ENCODE measurements around the gene CTNNA1.
A peak's percentile ranks its signal among the peaks of the same experiment; 100 is the strongest.

CTNNA1 gene

DNA sequence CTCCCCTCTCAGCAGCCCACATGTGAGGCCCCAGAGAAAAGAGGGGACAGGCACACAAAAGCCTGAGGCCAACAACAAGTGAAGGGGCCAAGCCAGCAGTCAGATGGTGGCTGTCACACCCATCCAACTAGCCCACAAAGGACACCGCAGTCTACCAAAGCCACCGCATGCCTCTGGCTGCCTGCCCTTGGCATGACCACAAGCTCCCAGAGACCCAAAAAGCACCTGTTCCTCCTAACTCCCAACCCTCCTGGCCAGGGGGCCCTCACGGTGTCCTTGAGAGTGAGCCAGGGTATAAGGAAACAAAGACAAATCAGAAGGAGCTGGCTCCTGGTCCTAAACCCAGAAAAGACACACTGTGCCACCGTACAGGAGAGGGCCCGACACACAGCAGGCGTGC is 199.7 kb downstream of the CTNNA1 start:
- DNase-seq: no peak

DNA sequence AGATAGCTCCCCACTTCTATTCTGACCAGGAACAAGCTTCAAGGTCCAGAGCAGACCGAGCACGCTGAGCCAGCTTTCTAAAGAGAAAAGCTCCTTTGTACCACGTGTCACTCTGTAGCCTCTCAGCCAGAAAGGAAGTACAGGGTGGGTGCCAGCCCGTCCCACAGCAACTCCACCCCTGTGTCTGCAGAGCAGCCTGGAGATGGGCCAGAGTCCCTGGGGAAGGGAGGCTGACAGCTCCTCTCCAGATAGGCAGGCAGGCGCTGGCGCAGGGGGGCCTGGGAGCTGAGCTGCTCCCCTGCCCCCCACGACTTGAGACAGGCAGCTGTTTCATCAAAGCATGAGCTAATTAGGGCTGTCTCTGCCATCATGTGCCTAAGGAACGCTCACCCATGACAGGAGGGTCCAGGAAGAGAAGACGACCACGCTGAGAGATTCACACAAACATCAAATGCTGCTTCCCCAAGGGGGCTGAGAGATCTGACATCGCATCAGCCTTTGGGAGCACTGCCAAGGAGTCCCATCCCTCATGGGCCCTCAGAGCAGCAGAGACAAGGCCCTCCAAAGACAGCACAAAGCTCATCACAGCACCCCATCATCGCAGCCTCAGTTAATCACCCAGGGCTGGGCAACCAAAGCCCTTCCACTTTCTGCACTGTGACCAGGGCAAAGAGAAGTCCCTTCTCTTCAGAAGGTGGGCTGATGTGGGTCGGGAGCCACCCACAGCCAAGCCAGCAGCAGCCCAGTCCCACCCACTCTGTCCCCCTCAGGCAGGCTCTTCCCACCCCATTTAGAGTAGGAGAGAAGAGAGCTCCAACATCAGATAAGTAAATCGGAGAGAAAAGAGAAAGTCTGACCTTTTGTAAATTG is 200.4 kb downstream of the CTNNA1 start:
- DNase-seq: peak; percentile 33

DNA sequence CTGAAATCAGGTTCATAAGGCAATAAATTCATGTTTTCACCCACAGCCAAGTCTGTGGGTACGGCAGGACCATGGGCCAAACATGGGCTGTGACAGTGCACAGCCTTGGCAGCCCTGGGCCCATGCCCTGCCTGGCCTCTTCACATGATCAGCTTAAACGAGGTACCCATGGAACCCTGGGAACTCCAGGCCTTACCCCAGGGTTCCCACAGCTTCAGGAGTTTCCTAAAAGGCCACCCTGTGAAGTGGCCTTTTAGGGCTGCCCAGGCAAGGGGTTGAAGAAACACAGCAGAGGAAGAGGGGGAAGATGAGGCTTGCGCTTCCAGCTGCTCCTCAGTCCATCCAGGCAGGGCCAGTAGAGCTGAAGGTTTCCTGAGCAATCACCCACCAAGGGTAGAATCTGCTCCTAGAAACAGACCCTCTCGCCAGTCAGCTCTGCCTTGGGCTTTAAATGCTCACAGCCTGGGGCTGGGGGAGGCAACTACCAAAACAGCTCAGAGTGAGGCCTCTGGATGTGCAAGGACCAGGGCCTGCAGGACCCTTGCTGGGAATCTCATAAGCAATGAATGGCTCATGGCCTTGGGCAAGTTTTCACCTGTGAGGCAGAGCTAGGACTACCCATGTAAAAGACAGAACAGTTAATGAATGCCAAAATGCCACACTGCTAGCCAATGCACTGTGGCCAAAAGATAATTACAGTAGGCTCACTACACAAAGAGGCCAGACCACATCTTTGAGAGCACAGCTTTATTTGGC is 201.2 kb downstream of the CTNNA1 start:
- DNase-seq: no peak

DNA sequence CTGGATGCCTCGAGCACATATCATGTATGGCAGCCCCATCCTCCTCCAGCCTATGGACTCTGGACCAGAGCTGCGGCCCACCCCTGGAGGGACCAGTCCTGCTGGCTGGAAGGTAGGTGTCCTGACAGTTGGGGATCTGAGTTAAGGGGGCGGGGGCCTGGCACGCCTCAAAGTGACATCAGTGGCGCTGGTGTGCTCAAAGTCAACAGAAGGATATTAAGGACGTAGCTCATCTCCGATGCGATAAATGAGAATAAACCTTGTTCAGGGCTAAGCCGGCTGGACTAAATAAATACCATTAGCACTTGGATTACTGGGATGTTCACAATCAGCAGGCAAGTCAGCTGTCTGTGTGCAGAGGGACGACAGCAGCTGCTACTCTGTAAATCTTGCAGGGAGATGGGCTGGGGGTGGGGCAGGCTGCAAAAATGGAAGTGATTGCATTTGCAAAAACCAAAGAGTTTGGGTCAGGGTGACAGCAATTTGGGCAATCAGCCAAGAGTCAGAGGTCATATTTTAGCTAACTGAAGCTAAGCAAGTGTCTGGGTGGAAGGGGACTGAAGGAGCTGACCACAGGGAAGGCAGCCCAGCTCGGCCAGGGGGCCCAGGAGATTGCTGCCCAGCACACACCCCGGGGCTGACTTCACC is 201.9 kb downstream of the CTNNA1 start:
- no peak for DNase-seq

DNA sequence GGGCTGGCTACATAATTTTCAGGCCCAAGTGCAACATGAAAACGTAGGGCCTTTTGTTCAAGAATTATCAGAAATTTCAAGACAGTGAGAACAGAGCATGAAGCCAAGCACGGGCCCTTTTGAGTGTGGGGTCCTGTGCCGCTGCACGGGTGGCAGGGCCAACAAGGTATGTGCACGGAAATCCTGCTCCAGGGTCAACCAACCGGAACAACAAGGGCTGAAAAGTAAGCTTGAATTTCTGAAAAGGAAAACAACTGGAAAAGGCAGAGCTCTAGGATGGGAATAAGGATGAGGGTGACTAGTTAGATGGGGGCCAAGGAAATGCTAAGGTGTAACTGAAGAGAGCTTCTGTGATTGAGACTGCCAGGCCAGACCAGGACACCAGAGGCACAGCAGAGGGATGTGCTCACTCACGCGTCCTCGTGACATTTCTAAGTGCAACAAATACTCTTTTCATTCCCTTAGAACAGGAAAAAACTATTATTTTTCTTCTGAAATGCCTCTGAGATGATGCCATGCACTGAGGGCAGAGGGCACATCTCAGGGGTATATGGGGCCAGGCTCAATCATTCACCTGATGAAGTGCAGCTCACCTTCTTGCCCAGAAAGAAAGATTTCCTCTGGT is 202.6 kb downstream of the CTNNA1 start:
- DNase-seq: no peak

DNA sequence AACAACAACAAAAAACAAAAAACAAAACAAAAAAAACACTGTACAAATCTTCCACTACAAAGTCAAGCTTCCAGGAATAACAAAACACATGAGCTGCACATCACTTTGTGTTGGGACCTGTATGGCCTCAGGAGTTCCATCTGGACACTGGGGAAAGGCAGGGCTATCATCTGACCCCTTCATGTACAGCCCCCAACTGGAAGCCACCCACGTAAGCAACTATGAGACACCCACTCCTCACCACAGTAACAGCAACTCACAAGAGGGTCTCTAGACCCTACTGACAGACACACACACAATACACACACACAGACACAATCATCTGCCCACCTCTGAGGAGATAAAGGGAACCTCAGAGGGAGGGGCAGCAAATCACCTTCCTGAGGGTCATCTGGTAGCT is 203.6 kb downstream of the CTNNA1 start:
- no peak for DNase-seq

DNA sequence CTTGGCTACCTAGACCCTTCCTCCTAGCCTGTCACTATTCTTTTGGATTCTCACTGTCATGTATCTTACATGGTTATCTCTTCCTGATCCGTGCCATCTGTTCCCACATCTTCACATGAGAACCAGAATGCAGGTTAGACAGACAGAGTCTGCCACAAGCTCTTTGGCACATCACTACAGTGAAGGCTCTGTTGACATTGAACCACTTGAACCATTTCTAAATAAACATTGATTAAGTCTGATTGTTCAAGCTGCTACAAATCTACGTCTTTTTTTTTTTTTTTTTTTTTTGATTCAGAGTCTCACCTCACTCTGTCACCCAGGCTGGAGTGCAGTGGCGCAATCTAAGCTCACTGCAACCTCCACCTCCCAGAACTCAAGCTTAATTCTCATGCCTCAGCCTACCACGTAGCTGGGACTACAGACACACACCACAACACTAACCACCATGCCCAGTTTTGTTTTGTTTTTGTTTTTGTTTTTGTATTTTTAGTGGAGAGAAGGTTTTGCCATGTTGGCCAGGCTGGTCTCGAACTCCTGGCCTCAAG is 207.0 kb downstream of the CTNNA1 start:
- DNase-seq: no peak

DNA sequence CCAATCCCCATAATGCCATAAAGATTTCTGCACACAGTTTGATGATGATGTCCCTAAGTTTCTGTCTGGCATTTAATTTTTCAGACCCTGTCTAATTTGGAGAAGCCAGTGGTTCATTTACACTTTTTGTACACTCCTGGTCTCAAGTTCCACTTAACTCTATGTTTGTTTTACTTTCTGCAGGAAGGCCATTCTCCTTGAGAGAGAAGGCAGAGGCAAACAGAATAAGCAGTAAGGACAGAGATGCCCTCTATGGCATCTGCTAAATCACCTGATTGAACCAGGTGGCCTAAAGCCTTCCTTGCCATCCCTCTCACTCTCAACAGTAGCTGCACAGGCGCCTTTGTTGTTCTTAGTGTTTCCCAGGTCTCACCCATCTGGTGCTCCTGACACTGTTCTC is 208.0 kb downstream of the CTNNA1 start:
- DNase-seq: no peak

DNA sequence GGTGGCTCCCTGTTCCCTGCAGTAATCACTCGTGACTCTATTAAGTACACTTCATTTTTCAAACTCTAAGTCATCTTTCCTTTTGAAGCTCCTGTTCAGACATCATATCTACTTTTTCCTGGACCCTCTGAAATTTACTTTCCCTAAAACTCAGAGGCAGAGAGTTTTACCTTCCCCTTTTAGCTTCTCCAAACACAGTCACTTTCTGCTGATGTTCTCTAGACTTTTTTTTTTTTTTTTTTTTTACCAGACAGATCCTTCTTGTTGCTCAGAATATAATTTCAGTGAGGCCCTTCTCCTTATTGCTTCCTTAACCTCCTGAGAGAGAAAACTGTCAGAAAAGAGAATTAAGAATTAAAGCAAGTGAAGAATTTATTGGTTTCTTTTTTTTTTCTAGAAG is 208.5 kb downstream of the CTNNA1 start:
- DNase-seq: no peak

DNA sequence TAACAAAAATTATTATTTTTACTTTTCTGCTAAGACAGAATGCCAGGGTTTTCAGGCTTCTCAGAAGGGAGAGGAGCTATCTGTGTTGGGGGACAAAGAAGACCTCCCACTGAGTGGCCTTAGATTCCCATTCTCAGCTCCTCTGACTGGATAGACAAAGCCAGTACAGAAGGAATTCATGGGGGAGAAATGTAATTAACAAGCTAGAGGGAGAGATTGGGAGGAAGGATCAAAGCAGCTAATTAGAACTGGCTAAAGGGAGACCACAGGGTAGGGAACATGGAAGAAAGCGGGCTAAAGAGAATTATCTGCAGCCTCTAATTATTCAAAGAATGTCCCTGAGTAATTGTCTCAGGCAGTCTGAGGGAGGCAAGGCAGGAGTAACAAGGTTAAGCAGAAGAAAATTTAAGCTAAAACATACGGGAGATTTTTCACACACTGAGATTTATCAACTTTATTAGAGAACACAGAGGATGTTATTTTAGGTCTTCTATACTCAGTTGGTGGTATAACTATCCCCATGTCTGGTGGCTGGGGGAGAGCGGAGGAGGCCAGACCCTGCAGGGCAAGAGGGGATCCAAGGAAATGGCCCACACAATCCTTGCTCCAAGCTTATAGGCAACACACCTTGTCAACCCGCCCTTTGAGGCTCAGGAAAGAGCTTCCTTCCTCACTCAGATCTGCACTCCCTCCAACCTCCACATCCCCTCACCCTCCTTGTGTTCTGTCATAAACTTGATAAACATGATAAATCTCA is 209.6 kb downstream of the CTNNA1 start:
- no peak for DNase-seq

DNA sequence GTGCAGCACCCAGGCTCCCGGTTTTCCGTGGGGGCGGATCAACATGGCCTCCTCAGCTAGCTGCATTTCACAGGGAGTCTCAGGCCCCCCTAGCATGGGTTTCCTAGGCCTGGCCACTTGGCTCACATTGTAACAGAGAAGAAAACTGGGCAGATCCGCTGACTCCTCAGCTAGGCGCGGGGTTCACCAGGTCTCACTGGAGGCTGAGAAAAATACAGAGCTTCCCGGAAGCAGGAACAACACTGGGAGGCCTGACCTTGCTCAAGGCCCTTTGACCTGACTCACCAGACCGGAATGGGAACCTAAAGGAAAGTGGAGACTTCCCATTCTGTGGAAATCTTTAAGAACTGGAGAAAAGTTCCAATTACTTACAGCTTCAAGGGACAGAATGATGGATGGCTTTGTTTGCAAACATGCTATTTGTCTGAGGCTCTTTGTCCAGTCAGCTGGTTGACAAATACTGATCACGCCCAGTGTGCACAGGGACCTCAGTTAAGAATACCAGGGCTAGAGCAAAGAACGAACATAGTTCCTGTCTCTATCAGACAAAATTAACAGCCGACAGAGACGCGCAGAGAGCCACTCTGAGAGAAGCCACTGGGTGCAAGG is 210.6 kb downstream of the CTNNA1 start:
- no peak for DNase-seq

DNA sequence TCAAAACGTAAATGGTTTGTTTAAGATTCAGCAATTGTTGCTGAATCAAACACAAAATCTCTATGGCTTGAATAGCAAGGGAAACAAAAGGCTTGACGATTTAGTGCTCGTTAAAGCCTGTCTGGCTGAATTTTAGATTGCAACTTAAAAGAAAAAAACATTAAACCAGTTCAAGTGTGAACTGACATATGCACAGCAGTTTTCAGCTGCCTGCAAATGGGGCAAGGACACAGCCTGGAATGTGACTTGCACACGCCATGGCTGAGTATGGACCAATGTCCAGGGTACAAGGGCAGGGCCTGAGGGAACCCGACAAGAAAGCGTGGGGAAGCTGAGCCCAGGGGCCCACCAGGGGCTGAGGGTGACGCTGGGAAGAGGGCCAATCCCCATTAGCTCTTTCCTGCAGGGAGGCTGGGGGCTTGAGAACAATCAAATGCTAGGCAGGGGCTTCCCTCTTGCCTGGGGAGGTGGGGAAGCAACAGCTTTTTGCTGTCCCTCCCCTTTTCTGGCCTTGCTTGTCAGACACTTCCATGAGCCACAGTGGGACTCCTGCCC is 211.5 kb downstream of the CTNNA1 start:
- no peak for DNase-seq

DNA sequence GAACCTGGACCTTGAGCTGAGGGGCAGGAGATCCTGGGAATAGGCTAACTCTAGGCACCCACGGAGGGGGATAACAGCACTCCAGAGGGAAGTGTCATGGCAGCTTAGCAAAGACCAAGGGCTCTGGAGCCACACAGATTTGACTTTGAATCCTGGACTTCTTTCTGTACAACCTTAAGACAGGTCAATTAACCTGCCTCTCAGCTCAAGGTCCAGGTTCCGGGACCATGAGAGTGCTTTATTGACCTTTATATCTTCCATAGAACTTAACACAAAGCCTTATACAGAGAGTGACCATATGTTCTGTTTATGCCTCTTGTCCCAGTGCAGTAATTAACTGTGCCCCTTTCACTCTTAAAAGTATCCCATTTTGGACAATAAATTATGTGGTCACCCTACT is 212.4 kb downstream of the CTNNA1 start:
- no peak for DNase-seq

DNA sequence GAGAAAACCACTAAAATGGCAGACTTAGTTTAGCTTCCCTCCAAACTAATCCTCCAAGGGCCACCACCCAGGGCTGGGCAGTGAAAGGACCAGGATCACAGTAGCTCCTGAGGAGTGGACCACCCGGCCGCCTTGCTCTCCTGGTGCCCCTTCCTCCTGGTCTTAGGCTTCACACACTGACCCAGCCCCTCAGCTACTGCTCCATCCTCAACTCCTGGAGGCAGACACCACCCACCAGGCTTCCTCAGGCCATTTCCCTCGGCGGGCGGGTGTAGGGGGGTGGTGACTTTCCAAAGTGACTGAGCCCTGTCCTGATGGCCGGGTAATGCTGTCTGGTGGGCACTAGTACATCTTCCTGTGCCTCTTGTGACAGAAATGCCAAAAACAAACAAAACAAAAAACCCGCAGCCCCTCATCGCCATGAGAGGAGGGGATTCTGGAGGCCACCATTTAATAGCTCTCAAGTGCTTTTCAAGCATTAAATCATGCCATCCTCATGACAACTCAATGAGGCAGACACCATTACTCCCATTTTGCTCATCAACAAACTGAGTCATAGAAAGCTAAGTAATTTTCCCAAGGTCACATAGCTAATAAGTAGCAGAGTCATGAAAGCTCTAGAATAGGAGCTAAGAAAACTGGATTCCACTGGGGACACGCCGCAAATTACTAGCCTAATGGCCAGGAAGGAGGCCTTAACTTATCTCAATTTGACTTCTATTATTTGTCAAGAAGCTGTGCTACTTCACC is 213.2 kb downstream of the CTNNA1 start:
- no peak for DNase-seq

DNA sequence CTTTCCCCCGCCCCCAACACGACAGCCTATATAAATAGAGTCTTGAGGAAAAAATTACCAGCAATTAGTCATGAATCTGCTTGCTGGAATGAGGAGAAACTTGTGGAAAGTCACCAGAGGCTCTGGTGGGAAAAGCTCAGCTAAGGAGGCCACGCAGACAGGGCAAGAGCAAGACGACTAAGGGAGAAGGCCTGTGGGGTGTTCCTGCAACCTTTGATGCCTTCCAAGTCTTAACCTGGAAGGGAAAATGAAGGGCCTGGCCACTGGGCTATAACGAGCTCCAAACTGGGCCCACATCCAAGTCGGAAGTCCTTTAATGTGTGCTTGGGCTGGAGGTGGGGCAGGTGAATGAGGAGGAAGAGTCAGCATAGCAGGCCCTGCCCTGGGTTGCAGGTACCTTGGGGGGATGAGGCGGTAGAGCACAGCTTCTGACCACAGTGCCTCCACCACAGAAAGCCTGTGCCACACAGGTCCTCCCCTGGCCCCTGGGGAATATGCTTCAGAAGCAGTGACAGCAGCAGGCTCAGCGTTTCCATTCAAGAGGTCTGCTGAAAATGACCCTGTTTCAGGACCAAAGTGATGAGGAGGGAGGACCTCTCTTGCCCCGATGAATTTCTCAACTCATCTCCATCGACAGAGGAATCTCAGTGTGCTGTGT is 214.7 kb downstream of the CTNNA1 start:
- no peak for DNase-seq

DNA sequence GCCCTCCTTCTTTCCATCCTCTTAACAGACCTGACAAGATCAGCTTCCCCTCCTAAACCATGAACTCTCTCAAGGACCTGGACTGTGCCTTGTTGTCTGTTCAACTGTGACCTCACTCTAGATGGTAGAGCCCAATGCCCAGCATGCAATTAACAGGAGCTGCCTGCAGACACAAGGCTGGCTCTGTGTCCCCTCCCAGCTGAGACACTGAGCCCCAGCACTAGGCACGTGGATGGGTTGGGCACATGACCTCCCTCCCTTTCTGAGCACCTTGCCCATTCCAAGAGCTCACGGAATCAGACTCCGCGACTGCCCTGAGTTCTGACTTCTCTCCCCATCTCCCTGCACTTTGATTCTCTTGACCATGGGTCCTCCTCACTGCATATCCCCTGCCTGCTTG is 215.4 kb downstream of the CTNNA1 start:
- DNase-seq: no peak

DNA sequence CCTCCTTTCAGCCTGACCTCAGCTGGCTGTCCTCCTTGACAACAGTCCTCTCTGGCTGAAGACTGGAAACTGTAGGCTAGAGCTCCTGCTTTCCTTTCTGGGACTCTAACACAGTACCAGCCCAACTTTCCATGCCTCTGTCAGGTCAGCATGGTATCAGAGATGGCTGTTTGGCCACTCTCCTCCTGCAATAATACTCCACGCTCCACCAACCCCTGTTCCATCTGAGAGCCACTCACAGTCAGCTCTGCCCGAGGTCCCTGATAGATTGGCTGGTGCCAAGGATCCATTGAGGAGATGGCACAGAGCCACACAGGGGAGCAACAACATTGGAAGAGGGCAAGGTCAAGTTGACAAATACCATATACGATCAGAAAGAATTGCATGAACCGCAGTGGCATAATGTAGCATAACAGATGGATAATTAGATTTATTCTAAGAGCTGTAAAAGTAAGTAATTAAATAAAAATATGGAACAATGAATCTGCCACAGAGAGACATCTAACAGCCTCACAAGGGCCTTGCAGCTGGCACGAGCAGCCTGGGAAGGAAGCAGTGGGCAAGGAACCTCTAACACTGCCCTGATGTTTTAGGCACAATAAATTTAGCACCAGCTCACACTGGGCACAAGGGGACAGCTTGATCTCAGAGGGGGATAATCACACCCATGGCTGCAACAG is 216.2 kb downstream of the CTNNA1 start:
- no peak for DNase-seq

DNA sequence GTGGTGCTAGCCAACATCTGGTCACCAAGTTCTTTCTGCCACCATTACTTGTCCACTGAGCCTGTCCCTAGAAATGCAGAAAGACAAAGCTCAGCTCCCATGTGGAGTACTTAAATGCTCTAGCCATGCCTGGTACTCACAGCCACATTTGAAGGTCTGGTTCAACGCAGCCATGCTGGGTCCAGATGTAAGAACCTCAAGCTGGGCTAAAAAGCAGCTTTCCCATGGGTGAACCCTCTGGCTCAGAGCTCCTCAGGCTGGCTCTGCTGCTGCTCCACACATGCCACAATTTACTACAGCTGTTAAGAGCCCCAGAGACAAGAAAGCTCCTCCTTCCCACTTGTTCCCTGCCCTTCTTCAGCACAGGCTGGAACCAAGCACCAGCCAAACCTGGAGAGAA is 219.0 kb downstream of the CTNNA1 start:
- no peak for DNase-seq

DNA sequence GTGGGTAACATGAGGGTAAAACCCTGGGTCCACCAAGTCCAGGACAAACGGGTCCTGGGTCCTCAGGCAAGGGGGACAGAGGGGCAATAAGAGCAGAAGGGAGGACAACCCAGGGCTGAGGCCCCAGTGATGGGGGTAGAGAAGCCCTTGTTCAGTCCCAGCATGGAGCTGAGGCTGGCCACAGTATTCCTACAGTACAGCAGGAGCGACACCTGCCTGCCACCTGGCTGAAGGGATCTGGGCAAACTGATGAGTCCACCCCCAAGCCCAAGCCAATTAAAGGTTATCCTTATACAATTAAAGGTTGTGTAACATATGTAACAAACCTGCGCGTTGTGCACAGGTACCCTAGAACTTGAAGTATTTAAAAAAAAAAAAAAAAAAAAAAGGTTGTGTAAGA is 219.6 kb downstream of the CTNNA1 start:
- DNase-seq: no peak
